Neural cell (in vitro differentiated cells): Measurements from ENCODE around the gene INTS7. TPM values are rescaled to one million over a fixed set of nuclear protein-coding genes. Genes with fewer than 3 reads are reported as not detected.

Experiments
- H2AFZ ChIP-seq: fragments of 200-600, 300-800 bp; sonication (generic), shearing (Covaris generic); 2 replicates; pipeline ENCODE4 v1.6.0; 2014; ENCODE audit warnings: low read depth, mild to moderate bottlenecking, antibody characterized with exemption, low read length, moderate library complexity
- H3F3A ChIP-seq: fragments of 200-600 bp; shearing (Covaris generic); 2 replicates; pipeline ENCODE4 v1.6.1; 2016; ENCODE audit warnings: mild to moderate bottlenecking, moderate library complexity, mixed read lengths, antibody characterized with exemption, low read length; ENCODE audit not compliant: insufficient read depth, poor library complexity, severe bottlenecking
- H3K27ac ChIP-seq: fragments of 200-600, 300-800 bp; sonication (generic), shearing (Covaris generic); 2 replicates; pipeline ENCODE4 v1.5.1; 2014; ENCODE audit warnings: mild to moderate bottlenecking, low read length, moderate library complexity
- H3K27me3 ChIP-seq: fragments of 300-800, 200-600 bp; sonication (generic), shearing (Covaris generic); 2 replicates; pipeline ENCODE4 v1.6.0; 2014; ENCODE audit warnings: mild to moderate bottlenecking, low read depth, low read length, moderate library complexity; ENCODE audit not compliant: insufficient read depth
- H3K36me3 ChIP-seq: fragments of 300-800, 200-600 bp; sonication (generic), shearing (Covaris generic); 2 replicates; pipeline ENCODE4 v1.5.1; 2014; ENCODE audit warnings: mild to moderate bottlenecking, antibody characterized with exemption, low read length, moderate library complexity; ENCODE audit not compliant: insufficient read depth
- H3K4me2 ChIP-seq: fragments of 300-800, 200-600 bp; sonication (generic), shearing (Covaris generic); 2 replicates; pipeline ENCODE4 v1.6.0; 2014; ENCODE audit warnings: mild to moderate bottlenecking, low read length
- H3K4me3 ChIP-seq: fragments of 300-800, 200-600 bp; sonication (generic), shearing (Covaris generic); 2 replicates; pipeline ENCODE4 v1.5.1; 2014; ENCODE audit warnings: mild to moderate bottlenecking, low read length, moderate library complexity
- H3K79me2 ChIP-seq: fragments of 200-600 bp; shearing (Covaris generic); replicated peaks from 2 replicates; pipeline ENCODE4 v1.6.0; 2014; ENCODE audit warnings: mild to moderate bottlenecking, low read length, moderate library complexity; ENCODE audit not compliant: insufficient read depth
- H3K9ac ChIP-seq: fragments of 300-800, 200-600 bp; sonication (generic), shearing (Covaris generic); 2 replicates; pipeline ENCODE4 v1.6.1; 2016; ENCODE audit warnings: mild to moderate bottlenecking, low read length, mixed read lengths
- H3K9me2 ChIP-seq: fragments of 200-600 bp; shearing (Covaris generic); 2 replicates; pipeline ENCODE4 v1.6.1; 2016; ENCODE audit warnings: mild to moderate bottlenecking, low read length, mixed read lengths; ENCODE audit not compliant: insufficient read depth
- H3K9me3 ChIP-seq: fragments of 200-600, 300-800 bp; sonication (generic), shearing (Covaris generic); 2 replicates; pipeline ENCODE4 v1.6.1; 2016; ENCODE audit warnings: mild to moderate bottlenecking, mixed run types, low read length, moderate library complexity, mixed read lengths
- H4K20me1 ChIP-seq: fragments of 200-600 bp; shearing (Covaris generic); 2 replicates; pipeline ENCODE4 v1.6.1; 2016; ENCODE audit warnings: mild to moderate bottlenecking, mixed run types; ENCODE audit not compliant: insufficient read depth
- CTCF ChIP-seq: fragments of 450-650 bp; IDR thresholded peaks from 2 replicates; pipeline ENCODE4 v1.5.1; 2014; ENCODE audit warnings: antibody characterized with exemption, mild to moderate bottlenecking, moderate library complexity; ENCODE audit not compliant: poor library complexity, severe bottlenecking
- EP300 ChIP-seq: fragments of 450-650 bp; conservative IDR thresholded peaks from 2 replicates; pipeline ENCODE4 v1.6.1; 2014; ENCODE audit warnings: antibody characterized with exemption, mild to moderate bottlenecking, moderate library complexity; ENCODE audit not compliant: poor library complexity, severe bottlenecking
- EZH2 ChIP-seq: fragments of 200-600, 300-800 bp; shearing (Covaris generic), sonication (generic); IDR thresholded peaks from 2 replicates; pipeline ENCODE4 v1.6.1; 2014; ENCODE audit warnings: antibody characterized with exemption, low read length, borderline replicate concordance, mild to moderate bottlenecking; ENCODE audit not compliant: insufficient read depth, poor library complexity, severe bottlenecking
- MXI1 ChIP-seq: fragments of 450-650 bp; conservative IDR thresholded peaks from 2 replicates; pipeline ENCODE4 v1.6.1; 2014; ENCODE audit warnings: antibody characterized with exemption, mild to moderate bottlenecking; ENCODE audit not compliant: poor library complexity, severe bottlenecking
- POLR2AphosphoS5 ChIP-seq: IDR thresholded peaks from 2 replicates; pipeline ENCODE4 v1.6.1; 2012
- RAD21 ChIP-seq: fragments of 450-650 bp; conservative IDR thresholded peaks from 2 replicates; pipeline ENCODE4 v1.6.1; 2014; ENCODE audit warnings: antibody characterized with exemption, mild to moderate bottlenecking, moderate library complexity
- REST ChIP-seq: IDR thresholded peaks from 2 replicates; pipeline ENCODE4 v1.6.1; 2012; ENCODE audit warnings: borderline replicate concordance
- SMC3 ChIP-seq: fragments of 450-650 bp; conservative IDR thresholded peaks from 2 replicates; pipeline ENCODE4 v1.6.1; 2014; ENCODE audit warnings: antibody characterized with exemption, mild to moderate bottlenecking, moderate library complexity; ENCODE audit not compliant: poor library complexity
- TAF1 ChIP-seq: IDR thresholded peaks from 2 replicates; pipeline ENCODE4 v1.6.1; 2012; ENCODE audit warnings: low read depth
- polyA plus RNA-seq: library from polyadenylated mRNA; depleted of rRNA; stranded (reverse); fragments of >200 nt; gene quantifications from 2 replicates; pipeline ENCODE4 v1.2.3, GENCODE V29; 2014

Gene INTS7
- polyA plus RNA-seq, 1 donor from 2014 or later = 23.6 TPM

- H3K79me2 ChIP-seq = no peaks in the 10 kb centered on the region
- no peaks in the 10 kb centered on the region for H4K20me1 ChIP-seq
- H3K4me2 ChIP-seq = no peak overlapping the region
- H3K9me3 ChIP-seq = no peaks in the 10 kb centered on the region
- no peaks in the 10 kb centered on the region for H3F3A ChIP-seq
- TF ChIP-seq TAF1 (no peak), POLR2AphosphoS5 (no peak), MXI1 (no peak), RAD21 (no peak), CTCF (no peak), REST (no peak), EP300 (no peak), SMC3 (no peak), EZH2 (no peak)
- H3K4me3 ChIP-seq = no peak overlapping the region
- no peaks in the 10 kb centered on the region for H3K27me3 ChIP-seq
- no peak overlapping the region for H3K27ac ChIP-seq
- H3K9ac ChIP-seq = no peak overlapping the region
- no peak overlapping the region for H2AFZ ChIP-seq
- H3K36me3 ChIP-seq = peaks cover 3% of the 10 kb centered on the region
- H3K9me2 ChIP-seq = no peaks in the 10 kb centered on the region
These were observed 67.7 kb downstream of the INTS7 start for GRCh38 chr1:211967704-211968103.

GRCh38 chr1:211965108-211965805 is 70.1 kb downstream of the INTS7 start:
- Histone ChIP-seq H3K9ac (no peak overlapping the region), H3K4me3 (no peak overlapping the region), H3K36me3 (peaks cover 3% of the 10 kb centered on the region), H2AFZ (no peak overlapping the region), H3K9me2 (no peaks in the 10 kb centered on the region), H3K9me3 (no peaks in the 10 kb centered on the region), H3F3A (no peaks in the 10 kb centered on the region), H3K27me3 (no peaks in the 10 kb centered on the region), H3K4me2 (no peak overlapping the region), H4K20me1 (no peaks in the 10 kb centered on the region), H3K79me2 (no peaks in the 10 kb centered on the region), H3K27ac (no peak overlapping the region)
- TF ChIP-seq REST = no peak
- TF ChIP-seq EP300 = no peak
- TF ChIP-seq CTCF = no peak
